Measurements from ENCODE around the gene PDZRN4.
"Not testable (repeated sequence)": the region's sequence is repeated elsewhere in the genome, so short reads cannot be mapped to it uniquely, and the experiment has no call there.

PDZRN4 gene

GRCh38 chr12:41596190-41596589 is 408.1 kb downstream of the PDZRN4 start:
- H3K4me3 ChIP-seq (ENCODE audit: low read depth, low read length), result no peak overlapping the region
- in situ Hi-C loops (cut with HindIII; ENCODE audit: low sequenced_read_pairs), result no loop called here
- TF ChIP-seq CTCF (IDR thresholded peaks at IDR 0.05; ENCODE audit: low read depth, low read length, missing control alignments), result no peak
- no peak for DNase-seq (ENCODE audit: low read depth)

- in situ Hi-C loops (cut with HindIII; ENCODE audit: low sequenced_read_pairs), result no loop called here
- H3K4me3 ChIP-seq (ENCODE audit: low read depth, low read length), result no peak overlapping the region
- no peak for TF ChIP-seq CTCF (IDR thresholded peaks at IDR 0.05; ENCODE audit: low read depth, low read length, missing control alignments)
- no peak for DNase-seq (ENCODE audit: low read depth)
These were observed 416.7 kb downstream of the PDZRN4 start for GRCh38 chr12:41604830-41605229.

- in situ Hi-C loops (cut with HindIII; ENCODE audit: low sequenced_read_pairs), result no loop called here
- TF ChIP-seq CTCF (IDR thresholded peaks at IDR 0.05; ENCODE audit: low read depth, low read length, missing control alignments), result no peak
- H3K4me3 ChIP-seq (ENCODE audit: low read depth, low read length), result no peak overlapping the region
- DNase-seq (ENCODE audit: low read depth), result no peak
These were observed 417.6 kb downstream of the PDZRN4 start for GRCh38 chr12:41605545-41606305.

GRCh38 chr12:41606468-41607445 is 418.6 kb downstream of the PDZRN4 start:
- in situ Hi-C loops (cut with HindIII; ENCODE audit: low sequenced_read_pairs), result no loop called here
- no peak overlapping the region for H3K4me3 ChIP-seq (ENCODE audit: low read depth, low read length)
- no peak for DNase-seq (ENCODE audit: low read depth)
- no peak for TF ChIP-seq CTCF (IDR thresholded peaks at IDR 0.05; ENCODE audit: low read depth, low read length, missing control alignments)

GRCh38 chr12:41612892-41613557 is 424.9 kb downstream of the PDZRN4 start:
- no peak overlapping the region for H3K4me3 ChIP-seq (ENCODE audit: low read depth, low read length)
- DNase-seq (ENCODE audit: low read depth), result no peak
- no peak for TF ChIP-seq CTCF (IDR thresholded peaks at IDR 0.05; ENCODE audit: low read depth, low read length, missing control alignments)
- in situ Hi-C loops (cut with HindIII; ENCODE audit: low sequenced_read_pairs), result no loop called here

GRCh38 chr12:41615174-41615573 is 427.1 kb downstream of the PDZRN4 start:
- in situ Hi-C loops (cut with HindIII; ENCODE audit: low sequenced_read_pairs); DNase-seq (ENCODE audit: low read depth); H3K4me3 ChIP-seq (ENCODE audit: low read depth, low read length): not testable (repeated sequence)

Data from astrocyte of the cerebellum (primary cell).